ENCODE results near the gene ZNF236.

- TF ChIP-seq EZH2phosphoT487 (IDR thresholded peaks at IDR 0.05; ENCODE audit: low read depth, severe bottlenecking, unreplicated experiment), result no peak
- TF ChIP-seq, protein P1, sequence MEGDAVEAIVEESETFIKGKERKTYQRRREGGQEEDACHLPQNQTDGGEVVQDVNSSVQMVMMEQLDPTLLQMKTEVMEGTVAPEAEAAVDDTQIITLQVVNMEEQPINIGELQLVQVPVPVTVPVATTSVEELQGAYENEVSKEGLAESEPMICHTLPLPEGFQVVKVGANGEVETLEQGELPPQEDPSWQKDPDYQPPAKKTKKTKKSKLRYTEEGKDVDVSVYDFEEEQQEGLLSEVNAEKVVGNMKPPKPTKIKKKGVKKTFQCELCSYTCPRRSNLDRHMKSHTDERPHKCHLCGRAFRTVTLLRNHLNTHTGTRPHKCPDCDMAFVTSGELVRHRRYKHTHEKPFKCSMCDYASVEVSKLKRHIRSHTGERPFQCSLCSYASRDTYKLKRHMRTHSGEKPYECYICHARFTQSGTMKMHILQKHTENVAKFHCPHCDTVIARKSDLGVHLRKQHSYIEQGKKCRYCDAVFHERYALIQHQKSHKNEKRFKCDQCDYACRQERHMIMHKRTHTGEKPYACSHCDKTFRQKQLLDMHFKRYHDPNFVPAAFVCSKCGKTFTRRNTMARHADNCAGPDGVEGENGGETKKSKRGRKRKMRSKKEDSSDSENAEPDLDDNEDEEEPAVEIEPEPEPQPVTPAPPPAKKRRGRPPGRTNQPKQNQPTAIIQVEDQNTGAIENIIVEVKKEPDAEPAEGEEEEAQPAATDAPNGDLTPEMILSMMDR (IDR thresholded peaks at IDR 0.05; ENCODE audit: poor library complexity), result peak; percentile 42
Observed at GRCh38 chr18:76823587-76824011, 1.2 kb downstream of the ZNF236 start.
